ENCODE measurements around the gene TSPAN16.

The TSPAN16 gene

DNA sequence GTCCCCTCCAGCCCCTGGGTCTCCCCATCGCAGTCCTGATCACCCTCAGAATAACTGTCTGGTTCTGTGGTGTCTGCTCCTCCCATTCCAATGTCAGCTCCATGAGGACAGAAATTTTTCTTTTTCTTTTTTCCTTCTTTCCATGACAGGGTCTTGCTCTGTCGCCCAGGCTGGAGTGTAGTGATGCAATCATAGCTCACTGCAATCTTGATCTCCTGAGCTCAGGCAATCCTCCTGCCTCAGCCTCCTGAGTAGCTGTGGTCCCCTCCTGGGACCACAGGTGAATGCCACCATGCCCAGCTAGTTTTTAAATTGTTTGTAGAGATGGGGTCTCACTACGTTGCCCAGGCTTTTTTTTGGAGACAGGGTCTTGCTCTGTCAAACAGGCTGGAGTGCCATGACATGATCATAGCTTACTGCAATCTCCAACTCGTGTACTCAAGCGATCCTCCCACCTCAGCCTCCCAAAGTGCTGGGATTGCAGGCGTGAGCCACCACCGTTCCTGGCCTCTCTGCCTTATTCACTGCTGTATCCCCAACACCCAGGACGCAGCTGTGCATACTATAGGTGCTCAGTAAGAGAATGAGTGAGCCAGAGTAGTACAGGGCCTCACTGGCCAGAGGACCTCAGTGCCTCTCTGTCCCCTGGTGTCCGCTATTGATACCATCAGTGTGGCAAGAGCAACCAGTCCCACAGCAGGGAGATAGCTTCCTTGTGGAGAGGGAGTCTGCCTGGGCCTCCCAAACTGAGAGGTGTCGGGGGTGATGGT, 28.5 kb upstream of the TSPAN16 start:
- H3K4me3 ChIP-seq (ENCODE audit: low read depth, low read length), result no peak overlapping the region
- TF ChIP-seq, protein P1, sequence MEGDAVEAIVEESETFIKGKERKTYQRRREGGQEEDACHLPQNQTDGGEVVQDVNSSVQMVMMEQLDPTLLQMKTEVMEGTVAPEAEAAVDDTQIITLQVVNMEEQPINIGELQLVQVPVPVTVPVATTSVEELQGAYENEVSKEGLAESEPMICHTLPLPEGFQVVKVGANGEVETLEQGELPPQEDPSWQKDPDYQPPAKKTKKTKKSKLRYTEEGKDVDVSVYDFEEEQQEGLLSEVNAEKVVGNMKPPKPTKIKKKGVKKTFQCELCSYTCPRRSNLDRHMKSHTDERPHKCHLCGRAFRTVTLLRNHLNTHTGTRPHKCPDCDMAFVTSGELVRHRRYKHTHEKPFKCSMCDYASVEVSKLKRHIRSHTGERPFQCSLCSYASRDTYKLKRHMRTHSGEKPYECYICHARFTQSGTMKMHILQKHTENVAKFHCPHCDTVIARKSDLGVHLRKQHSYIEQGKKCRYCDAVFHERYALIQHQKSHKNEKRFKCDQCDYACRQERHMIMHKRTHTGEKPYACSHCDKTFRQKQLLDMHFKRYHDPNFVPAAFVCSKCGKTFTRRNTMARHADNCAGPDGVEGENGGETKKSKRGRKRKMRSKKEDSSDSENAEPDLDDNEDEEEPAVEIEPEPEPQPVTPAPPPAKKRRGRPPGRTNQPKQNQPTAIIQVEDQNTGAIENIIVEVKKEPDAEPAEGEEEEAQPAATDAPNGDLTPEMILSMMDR (IDR thresholded peaks at IDR 0.05; ENCODE audit: control insufficient read depth, extremely low read depth, insufficient read depth), result no peak
- DNase-seq (ENCODE audit: low read depth), result no peak

DNA sequence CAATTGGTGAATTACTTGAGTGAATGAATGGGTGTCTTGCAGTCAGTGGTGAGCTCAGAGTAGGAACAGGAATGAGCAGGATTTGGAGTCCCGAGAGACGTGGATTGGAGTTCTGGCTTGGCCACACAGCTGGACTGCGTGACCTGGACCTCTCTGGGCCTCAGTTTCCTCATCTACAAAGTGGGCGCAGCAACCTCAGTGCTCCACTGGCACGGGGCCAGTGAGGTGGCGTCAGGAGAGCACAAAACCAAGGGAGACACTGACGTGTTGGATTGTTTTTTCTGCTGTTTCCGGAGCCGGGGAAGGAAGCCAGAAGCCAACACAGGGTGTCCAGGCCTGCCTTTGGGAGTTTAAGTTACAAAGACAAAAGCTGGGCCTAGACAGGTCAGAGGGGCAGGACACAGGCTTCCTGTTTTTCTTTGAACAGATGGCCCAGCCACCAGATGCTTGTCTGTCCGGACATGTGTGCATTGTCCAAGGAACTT, 27.1 kb upstream of the TSPAN16 start:
- TF ChIP-seq, protein P1 (IDR thresholded peaks at IDR 0.05; ENCODE audit: control insufficient read depth, extremely low read depth, insufficient read depth), result no peak
- H3K4me3 ChIP-seq (ENCODE audit: low read depth, low read length), result no peak overlapping the region
- no peak for DNase-seq (ENCODE audit: low read depth)

DNA sequence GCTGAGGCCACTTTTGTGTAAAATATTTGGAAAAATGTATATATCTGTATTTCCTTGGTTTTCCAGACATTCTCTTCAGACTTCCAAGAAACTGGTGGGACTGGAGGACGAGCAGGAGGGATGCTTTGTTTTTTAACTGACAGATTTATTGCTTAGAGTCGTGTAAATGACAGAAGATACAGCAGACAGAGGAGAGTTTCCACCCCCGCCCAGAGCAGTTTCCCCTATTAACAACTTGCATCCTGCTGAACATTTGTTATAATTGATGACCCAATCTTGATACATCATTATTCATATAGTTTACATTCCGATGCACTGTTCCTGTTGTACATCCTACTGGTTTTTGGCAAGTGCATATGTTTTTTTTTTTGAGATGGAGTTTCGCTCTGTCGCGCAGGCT, 26.6 kb upstream of the TSPAN16 start:
- TF ChIP-seq, protein P1 (IDR thresholded peaks at IDR 0.05; ENCODE audit: control insufficient read depth, extremely low read depth, insufficient read depth), result no peak
- no peak overlapping the region for H3K4me3 ChIP-seq (ENCODE audit: low read depth, low read length)
- no peak for DNase-seq (ENCODE audit: low read depth)

DNA sequence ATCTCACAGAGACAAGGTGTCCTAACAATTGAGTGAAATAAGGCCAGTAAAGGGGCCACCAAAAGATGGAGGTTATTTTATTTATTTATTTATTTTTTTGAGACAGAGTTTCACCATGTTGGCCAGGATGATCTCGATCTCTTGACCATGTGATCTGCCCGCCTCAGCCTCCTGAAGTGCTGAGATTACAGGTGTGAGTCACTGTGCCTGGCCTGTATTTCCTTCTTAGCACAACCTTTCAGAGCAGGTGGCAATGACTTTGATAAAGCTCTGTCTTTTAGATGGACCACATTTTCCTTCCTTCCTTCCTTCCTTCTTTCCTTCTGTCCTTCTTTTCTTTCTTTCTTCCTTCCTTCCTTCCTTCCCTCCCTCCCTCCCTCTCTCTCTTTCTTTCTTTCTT, 22.7 kb upstream of the TSPAN16 start:
- TF ChIP-seq, protein P1 (IDR thresholded peaks at IDR 0.05; ENCODE audit: control insufficient read depth, extremely low read depth, insufficient read depth), result no peak
- no peak overlapping the region for H3K4me3 ChIP-seq (ENCODE audit: low read depth, low read length)
- DNase-seq (ENCODE audit: low read depth), result no peak

DNA sequence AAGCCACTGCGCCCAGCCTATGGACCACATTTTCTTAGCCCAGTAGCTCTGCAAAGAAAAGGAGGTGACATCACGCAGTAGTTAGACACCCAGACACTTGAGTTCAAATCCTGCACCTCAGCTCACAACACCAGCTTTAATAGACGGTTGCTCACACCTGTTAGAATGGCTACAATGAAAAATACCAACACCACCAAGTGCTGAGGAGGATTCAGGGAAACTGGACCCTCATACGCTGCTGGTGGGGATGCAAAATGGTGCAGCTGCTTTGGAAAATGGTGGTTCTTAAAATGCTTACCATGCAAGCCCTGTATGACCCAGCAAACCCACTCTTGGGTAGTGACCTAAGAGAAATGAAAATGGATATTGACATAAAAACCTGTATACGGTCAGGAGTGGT, 22.0 kb upstream of the TSPAN16 start:
- TF ChIP-seq, protein P1 (IDR thresholded peaks at IDR 0.05; ENCODE audit: control insufficient read depth, extremely low read depth, insufficient read depth), result no peak
- no peak for DNase-seq (ENCODE audit: low read depth)
- H3K4me3 ChIP-seq (ENCODE audit: low read depth, low read length), result no peak overlapping the region

DNA sequence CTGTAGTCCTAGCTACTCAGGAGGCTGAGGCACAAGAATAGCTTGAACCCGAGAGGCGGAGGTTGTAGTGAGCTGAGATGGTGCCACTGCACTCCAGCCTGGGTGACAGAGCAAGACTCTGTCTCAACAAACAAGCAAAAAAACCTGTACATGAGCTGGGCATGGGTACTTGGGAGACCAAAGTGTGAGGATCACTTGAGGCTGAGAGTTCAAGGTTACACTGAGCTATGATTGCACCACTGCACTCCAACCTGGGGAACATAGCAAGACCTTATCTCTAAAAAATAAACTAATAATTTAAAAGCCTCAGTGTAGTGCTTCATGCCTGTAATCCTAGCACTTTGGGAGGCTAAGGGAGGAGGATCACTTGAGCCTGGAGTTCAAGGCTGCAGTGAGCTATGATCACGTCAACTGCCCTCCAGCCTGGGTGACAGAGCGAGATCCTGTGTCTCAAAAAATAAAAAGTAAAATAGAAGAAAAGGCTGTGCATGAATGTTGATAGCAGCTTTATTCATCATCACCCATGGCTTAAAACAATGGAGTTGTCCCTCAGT, 21.4 kb upstream of the TSPAN16 start:
- no peak overlapping the region for H3K4me3 ChIP-seq (ENCODE audit: low read depth, low read length)
- no peak for DNase-seq (ENCODE audit: low read depth)
- TF ChIP-seq, protein P1 (IDR thresholded peaks at IDR 0.05; ENCODE audit: control insufficient read depth, extremely low read depth, insufficient read depth), result no peak

Data from LNCaP clone FGC (cell line).